ENCODE results near the gene SLC25A15.

Gene SLC25A15

GRCh38 chr13:40794414-40795368, 5.3 kb downstream of the SLC25A15 start:
- Histone ChIP-seq H3K4me1 (ENCODE audit: low read length) (peaks cover 29% of the 10 kb centered on the region), H3K27ac (ENCODE audit: low read length) (no peak overlapping the region), H3K4me3 (ENCODE audit: low read length) (no peak overlapping the region)

GRCh38 chr13:40796649-40797048, 7.2 kb downstream of the SLC25A15 start:
- no peaks in the 10 kb centered on the region for H3K9me3 ChIP-seq (replicated peaks; ENCODE audit: insufficient read depth, low read length)
- H3K4me1 ChIP-seq (ENCODE audit: low read length) = peaks cover 35% of the 10 kb centered on the region
- peaks cover 9% of the 10 kb centered on the region; the same call in 1 of the 2 replicates for H3K79me2 ChIP-seq (ENCODE audit: low read length)
- H3K27me3 ChIP-seq (replicated peaks; ENCODE audit: insufficient read depth, low read length) = no peaks in the 10 kb centered on the region
- no peak overlapping the region for H3K4me3 ChIP-seq (ENCODE audit: low read length)
- H4K20me1 ChIP-seq (ENCODE audit: insufficient read depth, low read length) = no peaks in the 10 kb centered on the region
- no peak overlapping the region for H3K27ac ChIP-seq (ENCODE audit: low read length)
- no peaks in the 10 kb centered on the region for H3K36me3 ChIP-seq (replicated peaks; ENCODE audit: insufficient read depth, low read length)
- H3K9ac ChIP-seq (ENCODE audit: low read length) = no peak overlapping the region
- no peak for TF ChIP-seq EZH2 (optimal IDR thresholded peaks at IDR 0.05; ENCODE audit: low read depth, low read length)
- no peak for TF ChIP-seq EZH2phosphoT487 (IDR thresholded peaks at IDR 0.05; ENCODE audit: low read length)
- TF ChIP-seq, protein P1, sequence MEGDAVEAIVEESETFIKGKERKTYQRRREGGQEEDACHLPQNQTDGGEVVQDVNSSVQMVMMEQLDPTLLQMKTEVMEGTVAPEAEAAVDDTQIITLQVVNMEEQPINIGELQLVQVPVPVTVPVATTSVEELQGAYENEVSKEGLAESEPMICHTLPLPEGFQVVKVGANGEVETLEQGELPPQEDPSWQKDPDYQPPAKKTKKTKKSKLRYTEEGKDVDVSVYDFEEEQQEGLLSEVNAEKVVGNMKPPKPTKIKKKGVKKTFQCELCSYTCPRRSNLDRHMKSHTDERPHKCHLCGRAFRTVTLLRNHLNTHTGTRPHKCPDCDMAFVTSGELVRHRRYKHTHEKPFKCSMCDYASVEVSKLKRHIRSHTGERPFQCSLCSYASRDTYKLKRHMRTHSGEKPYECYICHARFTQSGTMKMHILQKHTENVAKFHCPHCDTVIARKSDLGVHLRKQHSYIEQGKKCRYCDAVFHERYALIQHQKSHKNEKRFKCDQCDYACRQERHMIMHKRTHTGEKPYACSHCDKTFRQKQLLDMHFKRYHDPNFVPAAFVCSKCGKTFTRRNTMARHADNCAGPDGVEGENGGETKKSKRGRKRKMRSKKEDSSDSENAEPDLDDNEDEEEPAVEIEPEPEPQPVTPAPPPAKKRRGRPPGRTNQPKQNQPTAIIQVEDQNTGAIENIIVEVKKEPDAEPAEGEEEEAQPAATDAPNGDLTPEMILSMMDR (IDR thresholded peaks at IDR 0.05; ENCODE audit: low read length) = no peak
- no peak for DNase-seq
- H3K4me2 ChIP-seq (ENCODE audit: low read depth, low read length) = no peak overlapping the region
- H2AFZ ChIP-seq (ENCODE audit: low read length) = no peak overlapping the region
- H3K9me2 ChIP-seq (replicated peaks; ENCODE audit: insufficient read depth, low read length) = no peaks in the 10 kb centered on the region
- peaks cover 21% of the 10 kb centered on the region for H3F3A ChIP-seq (ENCODE audit: insufficient read depth, low read length)

More at GRCh38 chr13:40794414-40795368, 5.3 kb downstream of the SLC25A15 start:
- TF ChIP-seq, protein P1 (IDR thresholded peaks at IDR 0.05; ENCODE audit: low read length) = no peak
- no peak for TF ChIP-seq EZH2phosphoT487 (IDR thresholded peaks at IDR 0.05; ENCODE audit: low read length)
- no peak for TF ChIP-seq EZH2 (optimal IDR thresholded peaks at IDR 0.05; ENCODE audit: low read depth, low read length)
- Histone ChIP-seq H3K27me3 (replicated peaks; ENCODE audit: insufficient read depth, low read length) (no peaks in the 10 kb centered on the region), H4K20me1 (ENCODE audit: insufficient read depth, low read length) (no peaks in the 10 kb centered on the region), H3K4me2 (ENCODE audit: low read depth, low read length) (no peak overlapping the region), H3K9ac (ENCODE audit: low read length) (no peak overlapping the region), H3K9me3 (replicated peaks; ENCODE audit: insufficient read depth, low read length) (no peaks in the 10 kb centered on the region), H3K36me3 (replicated peaks; ENCODE audit: insufficient read depth, low read length) (no peaks in the 10 kb centered on the region), H3K9me2 (replicated peaks; ENCODE audit: insufficient read depth, low read length) (no peaks in the 10 kb centered on the region), H3K79me2 (ENCODE audit: low read length) (peaks cover 11% of the 10 kb centered on the region), H3F3A (ENCODE audit: insufficient read depth, low read length) (peaks cover 23% of the 10 kb centered on the region), H2AFZ (ENCODE audit: low read length) (no peak overlapping the region)
- no peak for DNase-seq

DNA sequence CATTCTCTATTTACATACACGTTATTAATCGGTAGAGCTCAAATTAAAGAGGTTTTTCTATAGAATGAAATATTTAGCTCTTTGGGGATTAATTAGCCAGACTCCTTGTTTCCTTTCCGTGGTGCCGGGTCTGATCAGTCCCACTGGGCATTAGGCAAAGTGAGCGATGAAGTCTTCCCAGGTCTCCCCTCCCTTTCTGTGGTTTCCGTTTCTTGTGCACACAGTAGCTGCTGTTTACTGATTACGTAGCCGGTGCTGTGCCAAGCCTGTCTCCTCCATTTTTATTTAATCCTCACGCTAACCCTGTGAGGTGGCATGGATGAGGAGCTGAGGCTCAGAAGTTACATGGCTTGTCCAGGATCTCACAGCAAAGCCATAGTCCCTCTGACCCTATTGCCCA, 9.0 kb downstream of the SLC25A15 start:
- Histone ChIP-seq H2AFZ (ENCODE audit: low read length) (peak overlapping the region; percentile 36), H3K4me3 (ENCODE audit: low read length) (peak overlapping the region; percentile 54), H4K20me1 (ENCODE audit: insufficient read depth, low read length) (no peaks in the 10 kb centered on the region), H3K9me3 (replicated peaks; ENCODE audit: insufficient read depth, low read length) (no peaks in the 10 kb centered on the region), H3K79me2 (ENCODE audit: low read length) (peaks cover 9% of the 10 kb centered on the region; the same call in 1 of the 2 replicates), H3K9ac (ENCODE audit: low read length) (peak overlapping the region; percentile 70), H3K27me3 (replicated peaks; ENCODE audit: insufficient read depth, low read length) (no peaks in the 10 kb centered on the region), H3K27ac (ENCODE audit: low read length) (peak overlapping the region; percentile 93), H3F3A (ENCODE audit: insufficient read depth, low read length) (peaks cover 11% of the 10 kb centered on the region), H3K9me2 (replicated peaks; ENCODE audit: insufficient read depth, low read length) (no peaks in the 10 kb centered on the region), H3K36me3 (replicated peaks; ENCODE audit: insufficient read depth, low read length) (no peaks in the 10 kb centered on the region), H3K4me1 (ENCODE audit: low read length) (peaks cover 20% of the 10 kb centered on the region), H3K4me2 (ENCODE audit: low read depth, low read length) (peak overlapping the region; percentile 87)
- no peak for TF ChIP-seq EZH2 (optimal IDR thresholded peaks at IDR 0.05; ENCODE audit: low read depth, low read length)
- TF ChIP-seq EZH2phosphoT487 (IDR thresholded peaks at IDR 0.05; ENCODE audit: low read length) = no peak
- TF ChIP-seq, protein P1 (IDR thresholded peaks at IDR 0.05; ENCODE audit: low read length) = no peak
- DNase-seq = peak; percentile 63

Data from MM.1S (cell line).